Measurements from ENCODE around the gene S100Z. TPM values are rescaled to one million over a fixed set of nuclear protein-coding genes. Genes with fewer than 3 reads are reported as not detected.

Gene S100Z
- total RNA-seq, 1 experiment from 2014 or later = not detected

DNA sequence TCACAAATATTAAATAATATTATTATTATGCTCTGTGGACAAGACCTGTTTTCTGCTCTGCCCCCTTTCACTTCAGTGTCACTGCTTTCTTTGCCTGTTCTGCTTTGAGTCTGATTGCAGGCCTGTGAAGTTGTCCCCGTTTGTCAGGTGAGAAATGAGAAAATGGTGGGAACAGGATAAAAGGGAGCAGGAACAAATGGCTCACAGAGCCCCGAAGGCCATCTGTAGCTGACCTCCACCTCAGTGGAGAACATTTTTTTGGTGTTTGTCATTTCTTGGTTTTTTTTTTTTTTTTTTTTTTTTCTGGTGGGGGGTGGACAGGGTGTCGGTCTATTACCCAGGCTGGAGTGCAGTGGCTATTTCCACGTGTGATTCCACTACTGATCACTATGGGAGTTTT is 13.2 kb upstream of the S100Z start (continued):
- TF ChIP-seq ZNF532 (CRISPR knock-in tag; IDR thresholded peaks at IDR 0.05; ENCODE audit: borderline replicate concordance) (no peak), TEAD4 (CRISPR knock-in tag; IDR thresholded peaks at IDR 0.05) (no peak), RELA (CRISPR knock-in tag; IDR thresholded peaks at IDR 0.05; ENCODE audit: borderline replicate concordance) (no peak), FOXJ3 (CRISPR knock-in tag; IDR thresholded peaks at IDR 0.05; ENCODE audit: borderline replicate concordance) (no peak), TCF7 (CRISPR knock-in tag; IDR thresholded peaks at IDR 0.05; ENCODE audit: low read depth) (no peak)
- TF ChIP-seq, protein P1, sequence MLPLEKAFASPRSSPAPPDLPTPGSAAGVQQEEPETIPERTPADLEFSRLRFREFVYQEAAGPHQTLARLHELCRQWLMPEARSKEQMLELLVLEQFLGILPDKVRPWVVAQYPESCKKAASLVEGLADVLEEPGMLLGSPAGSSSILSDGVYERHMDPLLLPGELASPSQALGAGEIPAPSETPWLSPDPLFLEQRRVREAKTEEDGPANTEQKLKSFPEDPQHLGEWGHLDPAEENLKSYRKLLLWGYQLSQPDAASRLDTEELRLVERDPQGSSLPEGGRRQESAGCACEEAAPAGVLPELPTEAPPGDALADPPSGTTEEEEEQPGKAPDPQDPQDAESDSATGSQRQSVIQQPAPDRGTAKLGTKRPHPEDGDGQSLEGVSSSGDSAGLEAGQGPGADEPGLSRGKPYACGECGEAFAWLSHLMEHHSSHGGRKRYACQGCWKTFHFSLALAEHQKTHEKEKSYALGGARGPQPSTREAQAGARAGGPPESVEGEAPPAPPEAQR (CRISPR knock-in tag; IDR thresholded peaks at IDR 0.05) = no peak
- TF ChIP-seq, protein P2, sequence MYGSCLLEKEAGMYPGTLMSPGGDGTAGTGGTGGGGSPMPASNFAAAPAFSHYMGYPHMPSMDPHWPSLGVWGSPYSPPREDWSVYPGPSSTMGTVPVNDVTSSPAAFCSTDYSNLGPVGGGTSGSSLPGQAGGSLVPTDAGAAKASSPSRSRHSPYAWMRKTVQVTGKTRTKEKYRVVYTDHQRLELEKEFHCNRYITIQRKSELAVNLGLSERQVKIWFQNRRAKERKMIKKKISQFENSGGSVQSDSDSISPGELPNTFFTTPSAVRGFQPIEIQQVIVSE (CRISPR knock-in tag; IDR thresholded peaks at IDR 0.05; ENCODE audit: borderline replicate concordance) = no peak

DNA sequence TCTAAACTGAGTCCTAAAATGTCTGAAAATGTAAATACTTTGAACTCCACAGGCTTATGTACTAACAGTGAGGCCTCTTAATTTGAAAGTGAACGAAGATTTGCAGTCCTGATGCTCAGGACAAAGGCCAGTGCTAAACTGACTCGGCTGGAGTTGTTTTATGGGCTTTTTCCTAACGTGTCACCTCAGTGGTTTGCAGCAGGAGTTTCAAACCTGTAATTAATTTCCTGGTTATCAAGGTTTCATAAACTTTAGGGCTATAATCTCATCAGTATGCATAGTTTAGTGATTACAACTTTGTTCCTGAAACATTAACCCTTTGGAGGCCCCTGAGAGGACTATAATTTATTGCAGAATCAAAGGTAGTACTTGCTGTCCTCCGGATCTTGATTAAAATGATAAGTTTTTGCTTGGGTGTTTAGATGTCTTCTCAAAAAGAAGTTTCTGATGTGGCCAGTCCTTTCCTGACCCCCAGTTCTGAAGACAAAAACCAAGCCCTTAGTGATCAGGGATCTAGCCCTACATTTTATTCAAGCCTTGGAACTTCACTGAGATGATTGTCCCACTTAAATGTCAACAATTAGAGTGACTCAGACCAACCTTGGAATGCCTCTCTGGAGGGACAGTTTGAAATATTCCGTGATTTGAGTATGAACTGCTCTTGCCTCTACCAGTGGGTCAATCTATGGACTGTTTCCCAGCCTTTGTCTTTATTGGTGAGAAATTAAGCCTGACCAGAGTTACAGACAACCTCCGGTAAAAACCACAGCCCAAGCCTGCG is 11.1 kb upstream of the S100Z start:
- Mint-ChIP-seq H3K36me3 (peaks cover 10% of the 10 kb centered on the region), H3K4me3 (no peak overlapping the region), H3K9me3 (peaks cover 4% of the 10 kb centered on the region), H3K27ac (peak overlapping the region; percentile 5; the same call in 1 of the 2 replicates), H3K4me1 (peaks cover 16% of the 10 kb centered on the region), H3K27me3 (ENCODE audit: low read depth) (peaks cover 12% of the 10 kb centered on the region)
- TF ChIP-seq ZNF317 (CRISPR knock-in tag; IDR thresholded peaks at IDR 0.05; ENCODE audit: borderline replicate concordance, low read depth) (no peak), TEAD4 (CRISPR knock-in tag; IDR thresholded peaks at IDR 0.05) (no peak)
- CTCF ChIA-PET = no interaction called here
- POLR2A ChIA-PET = interaction anchor here (0.6 kb wide), 1 partner anchor 206 kb away, joined by 3 read pairs; no protein-coding TSS in a partner anchor
- ATAC-seq (peak; percentile 59), DNase-seq (ENCODE audit: low spot score) (no peak)

DNA sequence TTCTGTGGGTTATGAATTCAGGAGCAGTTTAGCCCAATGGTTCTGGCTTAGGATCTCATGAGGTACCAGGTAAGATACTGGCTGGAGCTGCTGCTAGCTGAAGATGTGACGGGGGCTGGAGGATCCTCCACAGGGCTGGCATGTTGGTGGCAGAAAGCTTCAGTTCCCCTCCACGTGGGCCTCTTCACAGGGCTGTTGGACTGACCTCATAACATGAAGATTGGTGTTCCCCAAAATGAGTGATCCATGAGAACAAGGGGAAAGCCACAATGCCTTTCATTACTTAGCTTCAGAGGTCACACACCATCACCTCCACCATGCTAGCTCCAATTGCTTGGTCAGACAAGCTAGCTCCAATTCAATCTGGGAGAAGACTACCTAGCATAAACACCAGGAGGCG is 8.5 kb upstream of the S100Z start:
- no peak for DNase-seq (ENCODE audit: low spot score)
- H3K4me1 Mint-ChIP-seq = peaks cover 16% of the 10 kb centered on the region
- peaks cover 12% of the 10 kb centered on the region for H3K27me3 Mint-ChIP-seq (ENCODE audit: low read depth)
- CTCF ChIA-PET = interaction anchor here (0.8 kb wide), 1 partner anchor 67 kb away, joined by 4 read pairs; no protein-coding TSS in a partner anchor
- no peak overlapping the region for H3K27ac Mint-ChIP-seq
- POLR2A ChIA-PET = no interaction called here
- H3K36me3 Mint-ChIP-seq = peaks cover 15% of the 10 kb centered on the region
- H3K9me3 Mint-ChIP-seq = peaks cover 24% of the 10 kb centered on the region
- no peak for ATAC-seq
- TF ChIP-seq HMGA2 (CRISPR knock-in tag; IDR thresholded peaks at IDR 0.05) (no peak), ZNF232 (CRISPR knock-in tag; IDR thresholded peaks at IDR 0.05) (no peak), ZBTB21 (CRISPR knock-in tag; IDR thresholded peaks at IDR 0.05; ENCODE audit: borderline replicate concordance) (no peak), JUN (CRISPR knock-in tag; IDR thresholded peaks at IDR 0.05) (no peak), MAX (CRISPR knock-in tag; IDR thresholded peaks at IDR 0.05) (no peak)
- no peak overlapping the region for H3K4me3 Mint-ChIP-seq
